Stimulated activated CD4-positive, alpha-beta T cell treated with anti-CD3 and anti-CD28 coated beads, Interleukin-1b, Interleukin-23, amount 100 ng/mL, for 24 hours (primary cell): ENCODE results near the gene GNS.

Source experiments
- DNase-seq, 4 experiments: peaks; one replicate each; pipeline ENCODE4 v3.0.0-alpha.2; 2020; ENCODE audit warnings: low read depth in 4 of 4, low spot score in 1 of 4

Gene GNS

GRCh38 chr12:64678248-64678647, 81.0 kb downstream of the GNS start:
- no peak for DNase-seq

DNA sequence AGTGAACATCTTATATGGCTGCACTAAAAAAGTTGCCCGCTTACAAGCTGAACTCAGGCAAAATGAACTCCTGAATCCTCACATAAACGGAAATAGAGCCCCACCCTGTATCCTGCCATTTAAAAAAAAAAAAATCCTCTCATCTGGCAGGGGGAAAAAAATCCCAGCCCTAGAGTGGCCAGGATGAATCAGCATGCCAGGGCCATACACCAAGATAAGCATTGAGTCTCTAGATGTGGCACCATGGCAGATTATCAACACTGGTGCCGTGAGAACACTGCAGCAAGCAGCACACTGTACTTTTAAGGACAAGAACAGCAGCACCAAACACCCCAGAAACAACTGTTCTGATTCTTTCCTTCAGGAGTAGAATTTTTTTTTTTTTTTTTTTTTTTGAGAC, 83.4 kb downstream of the GNS start:
- DNase-seq = no peak

DNA sequence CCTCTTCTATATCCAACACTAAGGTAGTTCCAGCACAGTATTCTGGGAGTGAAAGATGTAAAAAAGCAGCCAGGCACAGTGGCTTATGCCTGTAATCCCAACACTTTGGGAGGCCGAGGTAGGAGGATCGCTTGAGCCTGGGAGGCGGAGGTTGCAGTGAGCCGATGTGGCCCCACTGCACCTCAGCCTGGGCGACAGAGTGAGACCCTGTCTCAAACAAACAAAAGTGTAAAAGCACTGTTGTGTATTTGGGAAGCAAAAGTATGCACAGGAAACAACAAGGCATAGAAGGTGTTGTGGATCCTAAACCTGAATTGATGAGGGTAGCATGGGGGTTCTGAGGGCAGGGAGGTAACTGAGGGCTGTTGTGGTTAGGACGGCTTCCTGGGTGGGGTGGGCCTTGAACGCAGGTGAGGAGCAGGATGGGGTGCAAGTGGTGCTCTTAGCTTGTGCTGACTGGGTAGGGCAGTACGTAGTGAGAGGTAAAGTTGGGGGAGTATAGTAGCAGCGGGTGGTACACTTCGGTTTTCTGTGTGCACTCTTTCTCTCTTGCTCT, 84.8 kb downstream of the GNS start:
- no peak for DNase-seq

- no peak for DNase-seq
Measured at GRCh38 chr12:64673490-64674169, 85.6 kb downstream of the GNS start.

GRCh38 chr12:64672925-64673409, 86.2 kb downstream of the GNS start:
- no peak for DNase-seq

GRCh38 chr12:64671681-64672080, 87.5 kb downstream of the GNS start:
- no peak for DNase-seq

GRCh38 chr12:64670919-64671639, 88.1 kb downstream of the GNS start:
- no peak for DNase-seq

- DNase-seq = no peak
Measured at GRCh38 chr12:64670019-64670418, 89.2 kb downstream of the GNS start.

GRCh38 chr12:64669270-64669842, 89.8 kb downstream of the GNS start:
- no peak for DNase-seq

DNA sequence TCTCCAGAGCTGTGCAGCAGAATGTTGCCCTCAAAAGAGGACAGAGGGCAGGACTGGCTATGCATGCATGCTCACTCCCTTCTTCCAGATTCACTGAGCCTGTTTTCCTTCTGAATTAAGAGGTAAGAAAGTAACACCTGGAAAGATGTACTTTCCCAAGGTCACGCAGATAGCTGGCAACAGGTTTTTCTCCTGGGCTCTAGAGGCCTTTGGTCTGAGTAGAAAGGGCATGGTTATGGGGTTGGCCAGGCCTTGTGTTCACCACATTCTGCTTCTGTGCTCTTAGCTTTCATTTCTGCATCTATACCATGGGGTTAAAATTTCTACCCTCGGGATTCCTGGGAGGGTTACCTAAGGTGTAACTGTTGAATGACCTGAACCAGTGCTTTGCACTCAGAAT, 91.4 kb downstream of the GNS start:
- no peak for DNase-seq

DNA sequence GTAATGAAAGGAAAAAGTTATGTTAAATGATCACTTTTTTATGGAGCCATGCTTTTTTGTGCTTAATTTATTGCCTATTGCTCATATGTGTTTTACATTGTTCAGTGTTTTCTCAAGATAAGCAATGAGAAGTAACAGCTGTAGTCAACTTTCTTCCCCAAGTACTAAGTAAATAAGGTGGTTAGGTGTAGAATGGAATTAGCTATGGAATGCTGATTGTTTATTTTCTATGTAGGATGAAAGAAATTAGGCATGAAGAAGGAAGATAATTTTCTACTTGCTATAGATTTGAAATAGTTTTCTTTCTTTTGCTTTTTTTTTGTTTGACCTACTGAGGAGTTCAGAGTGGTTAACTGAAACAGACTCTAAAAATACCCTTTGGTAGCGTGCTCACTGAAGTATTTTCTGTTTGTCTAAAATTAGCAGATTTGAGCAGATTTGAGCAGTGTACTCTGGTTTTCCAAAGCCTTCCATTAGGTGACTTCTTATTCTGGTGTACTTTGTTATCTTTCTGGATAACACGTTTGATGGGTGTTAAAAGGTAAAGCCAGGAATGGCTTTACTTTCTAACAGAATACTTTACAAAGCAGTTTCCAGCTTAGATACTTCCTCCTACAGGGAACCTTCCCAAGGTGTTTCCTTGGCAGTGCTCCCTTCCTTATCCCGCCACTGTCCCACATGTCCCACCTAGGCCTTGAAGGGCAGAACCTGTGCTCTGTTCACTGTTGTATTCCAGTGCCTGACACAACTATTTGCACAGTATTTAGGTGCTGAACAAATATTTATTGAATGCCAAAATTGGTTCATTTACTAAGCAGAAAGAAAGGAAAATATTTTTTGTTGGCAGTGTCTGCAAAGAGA, 92.9 kb downstream of the GNS start:
- no peak for DNase-seq

DNA sequence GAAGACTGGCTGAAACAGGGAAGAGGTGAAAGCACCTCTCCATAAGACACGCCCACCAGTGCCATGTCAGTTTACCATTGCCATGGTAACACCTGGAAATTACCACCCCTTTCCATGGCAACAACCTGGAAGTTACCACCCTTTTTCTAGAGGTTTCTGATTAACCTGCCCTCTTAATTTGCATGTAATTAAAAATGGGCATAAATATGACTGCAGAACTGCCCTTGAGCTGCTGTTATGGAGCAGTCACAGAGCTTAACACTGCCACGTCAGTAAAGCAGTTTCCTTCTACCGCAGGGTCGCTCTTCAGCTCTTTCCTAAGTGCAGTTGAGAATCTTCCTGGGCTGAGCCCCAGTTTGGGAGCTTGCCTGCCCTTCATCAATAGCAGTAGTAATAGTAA, 93.7 kb downstream of the GNS start:
- DNase-seq = no peak
